Measurements from ENCODE around the gene SLFN14. TPM values are rescaled to one million over a fixed set of nuclear protein-coding genes. Genes with fewer than 3 reads are reported as not detected.
"Not testable (repeated sequence)": the region's sequence is repeated elsewhere in the genome, so short reads cannot be mapped to it uniquely, and the experiment has no call there.

The SLFN14 gene
- total and polyA plus RNA-seq, 2 experiments from 2014 or later, result not detected

DNA sequence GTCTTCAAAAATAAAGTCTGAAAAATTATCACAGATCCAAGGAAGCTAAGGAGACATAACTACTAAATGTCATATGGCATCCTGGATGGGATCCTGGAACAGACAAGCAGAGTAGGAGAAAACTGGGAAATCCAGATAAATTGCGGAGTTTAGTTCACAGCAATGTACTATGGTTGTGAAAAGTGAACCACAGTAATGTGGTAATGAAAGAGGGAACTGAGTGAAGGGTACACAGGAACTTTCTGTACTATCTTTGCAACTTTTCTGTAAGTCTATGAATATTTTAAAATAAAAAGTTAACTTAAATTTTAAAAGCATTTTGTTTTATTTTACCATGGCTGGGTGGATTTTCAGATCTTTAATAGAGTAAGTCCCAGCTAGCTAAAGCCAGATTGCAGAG, 39.5 kb downstream of the SLFN14 start:
- H3K4me1 ChIP-seq (ENCODE audit: insufficient read depth), result peaks cover 5% of the 10 kb centered on the region; the same call in 1 of the 2 replicates
- TF ChIP-seq EZH2phosphoT487 (IDR thresholded peaks at IDR 0.05; ENCODE audit: insufficient read depth, low read depth) (no peak), EZH2 (IDR thresholded peaks at IDR 0.05; ENCODE audit: insufficient read depth, poor library complexity, severe bottlenecking) (no peak)
- H4K20me1 ChIP-seq (ENCODE audit: insufficient read depth), result no peaks in the 10 kb centered on the region
- no peak overlapping the region for H3K27ac ChIP-seq
- no peak overlapping the region for H3K4me3 ChIP-seq
- 95 to 100% methylated on average over 1 of the region's 1 CpG for WGBS, 2 experiments (ENCODE audit: low coverage in 1 of 2, low lambda C conversion rate in 2 of 2, missing lambda C conversion rate in 2 of 2)
- H3F3A ChIP-seq (ENCODE audit: insufficient read depth), result no peaks in the 10 kb centered on the region
- H3K4me2 ChIP-seq (ENCODE audit: unreplicated experiment), result no peak overlapping the region
- no peaks in the 10 kb centered on the region for H3K9me2 ChIP-seq (ENCODE audit: insufficient read depth)
- in situ Hi-C loops (cut with MboI), result no loop called here
- no peaks in the 10 kb centered on the region for H3K9me3 ChIP-seq (ENCODE audit: low read depth)
- DNase-seq, result no peak
- H3K36me3 ChIP-seq (ENCODE audit: low read depth), result no peaks in the 10 kb centered on the region
- peaks cover 29% of the 10 kb centered on the region for H3K27me3 ChIP-seq (replicated peaks; ENCODE audit: insufficient read depth)
- no peak overlapping the region for H3K9ac ChIP-seq
- no peaks in the 10 kb centered on the region for H3K79me2 ChIP-seq (ENCODE audit: insufficient read depth)
- H2AFZ ChIP-seq, result no peak overlapping the region

GRCh38 chr17:35519906-35520442, 40.6 kb downstream of the SLFN14 start:
- 84 to 85% methylated on average over 8 of the region's 8 CpGs for WGBS, 2 experiments (ENCODE audit: low coverage in 1 of 2, low lambda C conversion rate in 2 of 2, missing lambda C conversion rate in 2 of 2)
- Histone ChIP-seq H3F3A (ENCODE audit: insufficient read depth) (no peaks in the 10 kb centered on the region), H3K4me3 (no peak overlapping the region), H3K9ac (no peak overlapping the region), H3K27me3 (replicated peaks; ENCODE audit: insufficient read depth) (peaks cover 35% of the 10 kb centered on the region), H3K9me2 (ENCODE audit: insufficient read depth) (no peaks in the 10 kb centered on the region), H3K4me1 (ENCODE audit: insufficient read depth) (peaks cover 5% of the 10 kb centered on the region; the same call in 1 of the 2 replicates), H4K20me1 (ENCODE audit: insufficient read depth) (no peaks in the 10 kb centered on the region), H3K79me2 (ENCODE audit: insufficient read depth) (no peaks in the 10 kb centered on the region), H3K4me2 (ENCODE audit: unreplicated experiment) (no peak overlapping the region), H3K27ac (no peak overlapping the region), H3K9me3 (ENCODE audit: low read depth) (no peaks in the 10 kb centered on the region), H2AFZ (no peak overlapping the region), H3K36me3 (ENCODE audit: low read depth) (no peaks in the 10 kb centered on the region)
- in situ Hi-C loops (cut with MboI), result no loop called here
- TF ChIP-seq EZH2phosphoT487 (IDR thresholded peaks at IDR 0.05; ENCODE audit: insufficient read depth, low read depth) (no peak), EZH2 (IDR thresholded peaks at IDR 0.05; ENCODE audit: insufficient read depth, poor library complexity, severe bottlenecking) (no peak)
- no peak for DNase-seq

GRCh38 chr17:35519439-35519838, 41.2 kb downstream of the SLFN14 start:
- Histone ChIP-seq H3F3A (ENCODE audit: insufficient read depth) (no peaks in the 10 kb centered on the region), H2AFZ (no peak overlapping the region), H3K4me1 (ENCODE audit: insufficient read depth) (peaks cover 5% of the 10 kb centered on the region; the same call in 1 of the 2 replicates)

DNA sequence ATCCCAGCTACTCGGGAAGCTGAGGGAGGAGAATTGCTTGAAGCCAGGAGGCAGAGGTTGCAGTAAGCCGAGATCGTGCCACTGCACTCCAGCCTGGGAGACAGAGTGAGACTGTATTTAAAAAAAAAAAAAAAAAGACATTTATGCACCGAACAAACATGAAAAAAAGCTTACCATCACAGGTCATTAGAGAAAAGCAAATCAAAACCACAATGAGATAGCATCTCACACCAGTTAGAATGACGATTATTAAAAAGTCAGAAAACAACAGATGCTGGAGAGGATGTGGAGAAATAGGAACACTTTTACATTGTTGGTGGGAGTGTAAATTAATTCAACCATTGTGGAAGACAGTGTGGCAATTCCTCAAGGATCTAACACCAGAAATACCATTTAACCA, 42.2 kb downstream of the SLFN14 start:
- in situ Hi-C loops (cut with MboI); H4K20me1 ChIP-seq (ENCODE audit: insufficient read depth); H3K36me3 ChIP-seq (ENCODE audit: low read depth); DNase-seq; H3F3A ChIP-seq (ENCODE audit: insufficient read depth); H3K4me1 ChIP-seq (ENCODE audit: insufficient read depth); H3K9ac ChIP-seq; H3K4me3 ChIP-seq; H3K9me3 ChIP-seq (ENCODE audit: low read depth); H3K9me2 ChIP-seq (ENCODE audit: insufficient read depth); H3K4me2 ChIP-seq (ENCODE audit: unreplicated experiment); H3K79me2 ChIP-seq (ENCODE audit: insufficient read depth); H2AFZ ChIP-seq; H3K27ac ChIP-seq: not testable (repeated sequence)
- 52 to 58% methylated on average over 5 of the region's 5 CpGs for WGBS, 2 experiments (ENCODE audit: low coverage in 1 of 2, low lambda C conversion rate in 2 of 2, missing lambda C conversion rate in 2 of 2)
- H3K27me3 ChIP-seq (replicated peaks; ENCODE audit: insufficient read depth), result peaks cover 45% of the 10 kb centered on the region

More at GRCh38 chr17:35519439-35519838, 41.2 kb downstream of the SLFN14 start:
- no peak overlapping the region for H3K4me2 ChIP-seq (ENCODE audit: unreplicated experiment)
- no peaks in the 10 kb centered on the region for H3K9me2 ChIP-seq (ENCODE audit: insufficient read depth)
- no peaks in the 10 kb centered on the region for H4K20me1 ChIP-seq (ENCODE audit: insufficient read depth)
- 80 to 87% methylated on average over 3 of the region's 3 CpGs for WGBS, 2 experiments (ENCODE audit: low coverage in 1 of 2, low lambda C conversion rate in 2 of 2, missing lambda C conversion rate in 2 of 2)
- no peaks in the 10 kb centered on the region for H3K79me2 ChIP-seq (ENCODE audit: insufficient read depth)
- peaks cover 38% of the 10 kb centered on the region for H3K27me3 ChIP-seq (replicated peaks; ENCODE audit: insufficient read depth)
- in situ Hi-C loops (cut with MboI), result no loop called here
- no peaks in the 10 kb centered on the region for H3K36me3 ChIP-seq (ENCODE audit: low read depth)
- no peak overlapping the region for H3K9ac ChIP-seq
- TF ChIP-seq EZH2 (IDR thresholded peaks at IDR 0.05; ENCODE audit: insufficient read depth, poor library complexity, severe bottlenecking) (no peak), EZH2phosphoT487 (IDR thresholded peaks at IDR 0.05; ENCODE audit: insufficient read depth, low read depth) (no peak)
- no peak overlapping the region for H3K4me3 ChIP-seq
- no peak overlapping the region for H3K27ac ChIP-seq
- no peaks in the 10 kb centered on the region for H3K9me3 ChIP-seq (ENCODE audit: low read depth)
- DNase-seq, result no peak

- no peak overlapping the region for H3K4me3 ChIP-seq
- H3F3A ChIP-seq (ENCODE audit: insufficient read depth), result no peaks in the 10 kb centered on the region
- TF ChIP-seq EZH2 (IDR thresholded peaks at IDR 0.05; ENCODE audit: insufficient read depth, poor library complexity, severe bottlenecking), result no peak
- TF ChIP-seq EZH2phosphoT487 (IDR thresholded peaks at IDR 0.05; ENCODE audit: insufficient read depth, low read depth), result no peak
- H3K9ac ChIP-seq, result no peak overlapping the region
- no peak overlapping the region for H2AFZ ChIP-seq
- no peaks in the 10 kb centered on the region for H4K20me1 ChIP-seq (ENCODE audit: insufficient read depth)
- H3K79me2 ChIP-seq (ENCODE audit: insufficient read depth), result no peaks in the 10 kb centered on the region
- in situ Hi-C loops (cut with MboI), result no loop called here
- H3K27me3 ChIP-seq (replicated peaks; ENCODE audit: insufficient read depth), result peaks cover 56% of the 10 kb centered on the region
- H3K4me1 ChIP-seq (ENCODE audit: insufficient read depth), result no peaks in the 10 kb centered on the region
- WGBS, 2 experiments (ENCODE audit: low coverage in 1 of 2, low lambda C conversion rate in 2 of 2, missing lambda C conversion rate in 2 of 2), result 32 to 36% methylated on average over 21 of the region's 21 CpGs
- no peaks in the 10 kb centered on the region for H3K9me2 ChIP-seq (ENCODE audit: insufficient read depth)
- no peak overlapping the region for H3K4me2 ChIP-seq (ENCODE audit: unreplicated experiment)
- no peak overlapping the region for H3K27ac ChIP-seq
- H3K9me3 ChIP-seq (ENCODE audit: low read depth), result no peaks in the 10 kb centered on the region
- no peaks in the 10 kb centered on the region for H3K36me3 ChIP-seq (ENCODE audit: low read depth)
- no peak for DNase-seq
Observed at GRCh38 chr17:35515027-35515426, 45.6 kb downstream of the SLFN14 start.
